ENCODE results near the gene MPO. TPM values are rescaled to one million over a fixed set of nuclear protein-coding genes. Genes with fewer than 3 reads are reported as not detected.

MPO gene
- total and polyA plus RNA-seq, 9 of the 15 experiments (the other 6 are each of a cell fraction or from before 2014, with no cell fraction given), result 0.04 to 0.47 (median 0.39) TPM; not detected in 6

GRCh38 chr17:58232707-58233156 lies 48.0 kb downstream of the MPO start (continued):
- TF ChIP-seq, protein P1, sequence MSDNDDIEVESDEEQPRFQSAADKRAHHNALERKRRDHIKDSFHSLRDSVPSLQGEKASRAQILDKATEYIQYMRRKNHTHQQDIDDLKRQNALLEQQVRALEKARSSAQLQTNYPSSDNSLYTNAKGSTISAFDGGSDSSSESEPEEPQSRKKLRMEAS (CRISPR knock-in tag; IDR thresholded peaks at IDR 0.05), result peak; percentile 72
- no peak for TF ChIP-seq ZNF785 (CRISPR knock-in tag; IDR thresholded peaks at IDR 0.05)
- TF ChIP-seq MAZ (CRISPR knock-in tag; conservative IDR thresholded peaks at IDR 0.05 in 1 of 2, IDR thresholded peaks at IDR 0.05 in 1 of 2), result no peak
- TF ChIP-seq, protein P2, sequence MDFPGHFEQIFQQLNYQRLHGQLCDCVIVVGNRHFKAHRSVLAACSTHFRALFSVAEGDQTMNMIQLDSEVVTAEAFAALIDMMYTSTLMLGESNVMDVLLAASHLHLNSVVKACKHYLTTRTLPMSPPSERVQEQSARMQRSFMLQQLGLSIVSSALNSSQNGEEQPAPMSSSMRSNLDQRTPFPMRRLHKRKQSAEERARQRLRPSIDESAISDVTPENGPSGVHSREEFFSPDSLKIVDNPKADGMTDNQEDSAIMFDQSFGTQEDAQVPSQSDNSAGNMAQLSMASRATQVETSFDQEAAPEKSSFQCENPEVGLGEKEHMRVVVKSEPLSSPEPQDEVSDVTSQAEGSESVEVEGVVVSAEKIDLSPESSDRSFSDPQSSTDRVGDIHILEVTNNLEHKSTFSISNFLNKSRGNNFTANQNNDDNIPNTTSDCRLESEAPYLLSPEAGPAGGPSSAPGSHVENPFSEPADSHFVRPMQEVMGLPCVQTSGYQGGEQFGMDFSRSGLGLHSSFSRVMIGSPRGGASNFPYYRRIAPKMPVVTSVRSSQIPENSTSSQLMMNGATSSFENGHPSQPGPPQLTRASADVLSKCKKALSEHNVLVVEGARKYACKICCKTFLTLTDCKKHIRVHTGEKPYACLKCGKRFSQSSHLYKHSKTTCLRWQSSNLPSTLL (IDR thresholded peaks at IDR 0.05), result no peak
- TF ChIP-seq ERF (CRISPR knock-in tag; IDR thresholded peaks at IDR 0.05), result 0 out of 2 replicates have a peak, but pooled peaks have one; percentile 14
- TF ChIP-seq MGA (IDR thresholded peaks at IDR 0.05), result peak; percentile 88
- TF ChIP-seq HDAC3 (IDR thresholded peaks at IDR 0.05; ENCODE audit: borderline replicate concordance, partially characterized antibody), result no peak
